ENCODE measurements around the gene FOXF1.

The FOXF1 gene

DNA sequence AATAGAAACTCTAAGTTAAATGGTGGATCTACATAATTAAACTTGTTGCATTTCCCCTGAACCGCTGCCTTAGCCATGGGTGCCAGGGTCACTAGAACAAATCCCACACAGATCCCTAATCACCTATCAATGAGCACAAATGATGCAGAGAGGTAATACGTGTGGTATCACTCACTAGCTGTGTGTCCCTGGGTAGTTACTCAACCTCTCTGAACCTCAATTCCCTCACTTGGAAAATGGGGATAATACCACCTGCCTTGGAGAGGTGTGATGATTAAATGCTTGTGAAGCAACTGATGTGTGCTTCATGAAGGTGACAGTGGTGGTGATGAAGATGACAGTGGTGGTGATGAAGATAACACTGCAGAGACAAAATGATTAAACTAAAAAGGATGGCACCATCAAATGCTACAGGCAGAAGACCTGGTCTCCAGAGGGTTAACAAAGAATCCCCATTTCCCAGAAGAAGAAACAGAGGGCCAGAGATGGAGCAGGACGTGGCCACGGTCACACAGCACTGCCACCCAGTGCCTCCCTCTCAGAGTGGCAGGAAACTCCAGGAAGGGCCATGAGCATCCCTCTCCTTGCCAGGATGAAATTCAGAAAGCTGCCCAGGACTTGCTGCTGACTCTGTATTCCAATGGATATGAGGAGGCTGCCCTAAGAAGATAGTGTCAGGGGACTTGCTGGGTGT lies 17.9 kb upstream of the FOXF1 start:
- no peak for DNase-seq (ENCODE audit: low read depth in 2 of 3, low spot score in 2 of 3)

DNA sequence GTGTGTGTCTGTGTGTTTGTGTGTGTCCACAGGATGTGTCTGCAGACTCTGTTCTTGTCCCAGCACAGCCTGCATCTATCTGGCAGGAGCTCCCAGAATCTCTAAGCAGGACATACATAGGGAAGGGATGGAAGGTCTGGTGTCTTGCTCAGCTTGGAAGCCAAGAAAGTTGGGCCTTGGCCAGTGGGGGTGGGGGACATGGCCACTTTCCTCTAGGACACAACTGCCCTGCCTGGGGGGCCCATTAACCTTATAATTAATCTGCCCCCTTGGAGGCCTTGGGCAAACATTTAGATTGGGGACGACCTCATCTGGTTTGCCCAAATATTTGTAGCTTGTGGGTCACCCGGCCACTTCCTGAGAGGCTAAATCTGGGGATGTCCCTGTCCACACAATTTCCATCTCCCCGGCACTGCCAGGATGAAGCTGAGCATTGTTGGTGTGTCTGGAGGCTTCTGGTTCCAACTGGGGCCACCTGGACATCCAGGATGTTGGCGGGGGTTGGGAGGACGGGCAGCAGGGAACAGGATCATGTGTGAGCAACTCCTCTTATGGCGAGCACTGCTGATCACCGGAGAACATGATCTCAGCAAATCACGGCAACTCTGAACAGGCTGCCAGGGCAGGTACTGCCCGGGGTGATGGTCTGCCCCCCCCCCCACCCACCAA lies 17.2 kb upstream of the FOXF1 start:
- DNase-seq (ENCODE audit: low read depth in 2 of 3, low spot score in 2 of 3) = no peak

DNA sequence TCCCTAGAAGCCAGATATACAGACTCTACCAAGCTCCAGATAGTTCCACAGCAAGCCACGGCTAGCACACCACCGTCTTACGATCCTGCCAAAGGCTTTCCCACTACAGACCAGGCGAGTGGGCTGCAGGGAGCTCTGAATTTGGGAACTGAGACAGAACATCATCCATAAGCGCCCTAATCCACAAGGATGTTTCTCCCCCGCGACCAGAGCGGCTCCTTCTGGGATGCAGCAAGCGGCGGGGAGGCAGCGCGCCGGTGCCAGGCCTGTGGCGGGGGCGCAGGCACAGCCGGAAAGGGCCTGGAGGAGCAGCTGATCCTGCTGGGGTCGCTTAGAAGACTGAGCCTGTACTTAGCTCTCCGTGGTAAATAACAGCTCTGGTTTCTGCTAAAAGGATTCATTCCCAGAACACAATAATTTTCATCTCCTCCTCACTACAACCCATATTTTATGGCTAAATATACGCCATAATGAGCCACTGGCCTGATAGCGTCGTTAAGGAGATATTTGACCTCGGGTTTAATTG lies 16.2 kb upstream of the FOXF1 start:
- DNase-seq (ENCODE audit: low read depth in 2 of 3, low spot score in 2 of 3) = no peak

DNA sequence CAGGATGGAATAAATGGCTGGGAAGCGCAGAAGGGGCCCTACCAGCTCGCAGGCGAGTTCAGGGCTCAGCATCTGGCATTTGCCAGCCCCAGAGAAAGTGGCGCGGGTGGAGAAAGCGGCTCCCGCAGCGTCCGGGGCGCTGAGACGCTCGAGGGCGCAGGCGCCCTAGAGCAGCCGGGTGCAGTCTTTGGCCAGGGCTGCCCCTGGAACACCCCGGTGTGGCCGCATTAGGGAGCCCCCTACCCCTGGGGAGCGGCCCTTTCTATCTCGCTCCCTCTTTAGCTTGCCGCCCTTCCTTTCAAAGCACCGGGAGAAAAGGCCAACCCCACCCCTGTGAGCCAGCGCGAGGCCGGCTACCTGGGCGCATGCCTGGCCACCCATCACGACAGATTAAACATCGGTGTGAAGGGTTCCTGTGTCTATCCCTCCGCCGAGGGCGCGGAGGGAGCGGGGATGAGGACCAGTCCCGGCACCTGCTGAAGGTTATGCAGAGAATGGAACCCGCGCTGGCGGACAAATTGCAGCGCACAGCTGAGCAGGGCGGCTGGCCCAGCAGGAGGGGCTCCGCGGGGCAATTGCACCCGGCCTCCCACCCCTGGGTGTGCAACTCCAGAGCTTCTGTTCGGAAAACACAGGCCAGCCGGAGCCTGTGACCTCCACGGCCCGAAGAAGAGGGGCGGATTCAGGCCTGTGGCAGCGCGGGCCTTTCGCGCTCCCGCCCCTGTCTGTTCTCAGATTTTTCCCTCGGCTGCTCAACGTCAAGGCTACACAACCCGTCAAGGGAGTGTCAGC lies 15.6 kb upstream of the FOXF1 start:
- no peak for DNase-seq (ENCODE audit: low read depth in 2 of 3, low spot score in 2 of 3)

DNA sequence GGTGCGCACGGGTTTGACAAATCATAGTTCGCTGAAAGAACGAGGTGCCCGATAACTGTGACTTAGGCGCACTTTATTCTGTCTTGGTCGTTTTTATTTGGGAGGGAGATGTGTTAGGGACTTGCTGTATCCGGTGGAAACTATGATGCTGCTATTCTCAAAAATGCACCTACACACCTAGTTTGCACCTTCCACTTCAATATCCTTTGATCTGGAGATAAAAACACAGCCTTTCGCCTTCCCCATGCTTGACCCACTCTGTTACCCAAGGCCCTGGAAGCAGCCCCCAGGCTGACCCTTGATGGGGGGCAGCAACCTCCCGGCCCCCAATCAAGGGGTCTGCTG lies 15.0 kb upstream of the FOXF1 start:
- DNase-seq (ENCODE audit: low read depth in 2 of 3, low spot score in 2 of 3) = no peak

DNA sequence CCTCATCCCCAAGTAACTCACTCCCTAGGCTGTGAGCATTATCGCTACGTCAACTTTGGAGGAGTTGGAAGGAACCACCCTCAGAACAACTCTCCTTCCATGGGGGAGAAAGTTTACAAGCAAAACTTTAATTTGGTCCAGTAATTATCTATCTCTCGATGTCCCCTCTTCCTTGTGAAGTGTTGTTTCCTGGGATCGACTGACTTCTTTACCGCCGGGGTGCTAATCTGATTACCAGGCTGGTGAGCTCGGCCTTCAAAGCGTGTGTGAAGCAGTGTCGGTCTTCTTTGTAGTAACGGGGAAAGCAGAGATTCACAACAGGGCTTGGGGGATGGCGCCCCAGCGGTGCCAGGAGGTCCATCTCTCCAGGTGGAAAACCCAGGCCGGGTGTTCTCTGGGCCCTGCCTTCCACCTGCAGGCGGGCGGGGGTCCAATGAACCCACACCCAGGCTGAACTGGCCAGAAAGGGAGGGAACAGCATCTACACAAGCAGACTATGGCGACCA lies 14.5 kb upstream of the FOXF1 start:
- no peak for DNase-seq (ENCODE audit: low read depth in 2 of 3, low spot score in 2 of 3)

DNA sequence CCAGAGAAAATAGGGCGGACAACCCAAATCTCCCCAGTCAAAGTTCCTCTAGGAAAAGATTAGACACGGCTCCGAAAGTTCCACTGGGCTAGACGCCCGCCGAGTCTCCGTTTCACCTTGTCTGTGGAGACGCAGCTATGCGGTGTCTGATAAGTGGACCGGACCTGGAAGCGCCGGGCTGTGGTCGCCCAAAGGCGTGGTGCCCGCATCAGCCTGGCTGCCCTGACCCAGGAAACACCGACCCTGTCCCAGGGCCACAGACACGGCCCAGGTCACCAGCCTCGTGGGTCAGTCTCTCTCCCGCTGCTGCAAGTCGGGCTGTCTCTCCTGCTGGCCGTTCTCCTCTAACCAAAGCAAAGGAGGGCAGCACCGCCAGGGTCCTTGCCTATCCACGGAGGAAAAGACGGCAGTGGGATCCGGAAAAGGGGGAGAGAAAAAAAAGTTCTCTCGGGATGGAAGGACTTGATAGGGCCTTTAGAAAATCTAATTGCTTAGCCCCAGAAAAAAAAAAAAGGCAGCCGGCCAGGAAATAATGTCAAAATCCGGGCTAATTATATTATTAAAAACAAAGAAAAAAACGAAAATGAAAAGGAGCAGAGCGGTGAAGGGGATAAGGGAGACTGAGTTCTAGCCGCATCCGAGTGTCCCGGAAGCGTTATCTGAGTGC lies 13.9 kb upstream of the FOXF1 start:
- DNase-seq (ENCODE audit: low read depth in 2 of 3, low spot score in 2 of 3) = no peak

DNA sequence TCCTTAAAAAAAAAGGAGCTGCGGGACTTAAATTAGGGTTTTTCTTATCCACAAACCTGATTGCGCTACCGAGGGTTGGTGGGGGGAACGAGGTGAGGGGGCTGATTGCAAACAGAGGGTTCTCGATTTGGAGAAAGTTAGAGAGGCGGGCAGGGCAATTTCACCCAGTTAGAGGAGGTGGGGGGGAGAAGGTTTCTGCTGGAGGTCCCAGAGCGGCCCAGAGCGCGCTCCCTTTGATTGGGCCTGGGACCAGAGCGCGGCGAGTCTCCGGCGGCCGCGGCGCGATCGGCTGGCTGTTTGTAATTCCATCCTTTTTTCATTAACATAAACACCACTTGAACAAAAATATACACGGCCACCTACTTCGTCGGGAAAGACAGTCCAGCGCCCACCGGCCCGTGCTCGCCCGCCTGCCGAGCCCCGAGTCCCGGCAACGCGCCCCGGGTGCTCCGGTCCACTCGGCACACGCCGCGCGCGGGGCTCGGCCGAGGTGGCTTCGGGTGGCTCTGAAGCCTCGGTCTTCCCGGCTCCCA lies 13.3 kb upstream of the FOXF1 start:
- DNase-seq (ENCODE audit: low read depth in 2 of 3, low spot score in 2 of 3) = no peak

DNA sequence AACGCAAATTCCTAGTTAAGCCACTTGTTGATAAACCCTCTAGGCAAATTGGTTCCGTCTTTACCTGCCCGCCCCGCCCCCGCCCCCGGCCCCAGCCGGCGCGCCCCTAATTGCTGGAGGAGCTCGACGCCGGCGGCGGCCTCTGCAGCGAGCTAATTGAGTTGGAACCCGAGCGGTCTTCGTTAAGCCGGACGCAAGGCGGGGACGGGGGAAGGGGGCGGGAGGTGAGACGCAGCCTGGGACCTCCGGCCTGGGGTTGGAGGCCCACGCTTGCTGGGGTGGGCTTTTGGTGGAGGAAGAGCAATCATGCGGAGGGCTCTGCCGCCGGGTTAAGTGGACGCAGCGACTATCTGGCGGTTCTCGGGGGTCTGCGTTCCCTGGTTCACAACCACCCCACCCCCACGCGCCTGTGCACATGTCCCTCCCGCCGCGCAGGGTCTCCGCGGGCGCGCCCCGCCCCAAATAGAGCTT lies 12.7 kb upstream of the FOXF1 start:
- no peak for DNase-seq (ENCODE audit: low read depth in 2 of 3, low spot score in 2 of 3)

DNA sequence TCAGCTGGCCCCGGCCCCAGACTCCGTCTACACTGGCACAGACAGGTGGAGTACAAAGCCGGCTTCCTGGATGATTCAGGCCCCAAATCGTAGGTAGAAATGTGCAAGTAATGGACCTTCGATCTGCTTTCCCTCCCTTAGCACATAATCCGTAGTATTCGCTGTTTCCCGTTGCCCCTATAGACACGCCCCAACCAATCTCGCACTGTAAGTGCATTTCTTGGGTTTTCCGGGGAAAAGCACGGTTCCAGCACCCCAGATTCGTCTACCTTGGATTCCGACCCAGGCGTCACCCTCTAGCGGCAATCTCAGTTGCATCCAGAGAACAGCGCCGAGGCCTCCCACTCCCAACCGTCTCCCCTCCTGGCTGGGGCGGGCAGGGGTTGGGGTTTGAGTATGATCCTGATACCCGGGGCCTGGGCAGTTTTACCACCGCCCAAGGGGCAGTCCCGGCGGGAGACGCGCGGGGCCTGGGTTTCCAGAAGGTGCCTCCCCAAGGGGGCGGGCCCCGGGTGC lies 12.1 kb upstream of the FOXF1 start:
- no peak for DNase-seq (ENCODE audit: low read depth in 2 of 3, low spot score in 2 of 3)

DNA sequence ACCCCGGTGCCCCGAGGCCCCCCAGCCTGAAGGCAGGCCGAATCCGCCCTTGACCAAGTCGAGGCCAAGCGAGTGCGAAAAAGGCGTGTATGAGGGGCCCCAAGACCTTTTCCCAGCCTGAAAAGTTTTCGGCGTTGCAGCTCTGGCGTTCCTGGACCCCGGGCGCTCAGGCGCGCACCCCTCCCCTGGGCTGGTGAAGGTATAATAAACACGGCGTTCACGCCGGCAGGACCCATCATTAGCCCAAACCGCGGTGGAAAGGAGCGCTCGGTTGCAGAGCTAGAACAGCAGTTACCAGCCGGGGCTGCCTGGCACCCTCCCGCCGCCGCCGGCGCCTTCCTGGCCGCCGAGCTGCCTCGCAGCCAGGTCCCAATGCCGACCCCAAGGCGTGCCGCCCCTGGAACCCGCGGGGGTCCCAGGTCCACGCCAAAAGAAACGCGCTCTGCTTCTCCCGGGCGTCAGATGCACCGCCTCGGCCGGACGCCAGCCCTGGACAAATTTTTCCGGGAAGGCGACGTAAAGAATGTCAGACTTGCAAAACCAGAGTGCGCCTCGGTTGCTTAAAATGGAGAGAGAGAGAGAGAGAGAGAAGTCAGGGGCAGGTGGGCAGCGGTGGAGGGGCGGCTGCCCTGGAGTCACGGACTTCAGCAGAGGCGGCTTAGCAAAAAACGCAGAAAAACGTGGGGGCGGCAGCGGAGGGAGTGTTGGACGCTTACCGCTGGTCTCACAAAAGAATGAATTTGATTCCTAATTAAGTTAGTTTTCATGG lies 11.5 kb upstream of the FOXF1 start:
- no peak for DNase-seq (ENCODE audit: low read depth in 2 of 3, low spot score in 2 of 3)

DNA sequence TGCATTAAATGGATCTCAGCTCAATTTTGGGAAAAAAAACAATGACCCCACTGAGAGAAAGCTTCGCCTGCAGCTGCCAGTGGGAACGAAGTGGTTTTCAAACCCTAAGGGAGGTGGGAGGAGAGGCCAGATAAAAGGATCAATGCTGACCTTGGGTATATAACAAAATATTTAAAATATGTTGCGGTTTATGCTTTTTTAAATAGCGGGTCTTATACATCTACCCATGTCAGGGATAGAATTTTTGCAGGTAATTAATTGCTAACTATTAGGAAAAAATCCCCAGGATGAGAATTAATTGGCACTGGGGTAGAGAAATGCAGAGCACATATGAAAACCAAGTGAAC lies 10.9 kb upstream of the FOXF1 start:
- DNase-seq (ENCODE audit: low read depth in 2 of 3, low spot score in 2 of 3) = no peak

DNA sequence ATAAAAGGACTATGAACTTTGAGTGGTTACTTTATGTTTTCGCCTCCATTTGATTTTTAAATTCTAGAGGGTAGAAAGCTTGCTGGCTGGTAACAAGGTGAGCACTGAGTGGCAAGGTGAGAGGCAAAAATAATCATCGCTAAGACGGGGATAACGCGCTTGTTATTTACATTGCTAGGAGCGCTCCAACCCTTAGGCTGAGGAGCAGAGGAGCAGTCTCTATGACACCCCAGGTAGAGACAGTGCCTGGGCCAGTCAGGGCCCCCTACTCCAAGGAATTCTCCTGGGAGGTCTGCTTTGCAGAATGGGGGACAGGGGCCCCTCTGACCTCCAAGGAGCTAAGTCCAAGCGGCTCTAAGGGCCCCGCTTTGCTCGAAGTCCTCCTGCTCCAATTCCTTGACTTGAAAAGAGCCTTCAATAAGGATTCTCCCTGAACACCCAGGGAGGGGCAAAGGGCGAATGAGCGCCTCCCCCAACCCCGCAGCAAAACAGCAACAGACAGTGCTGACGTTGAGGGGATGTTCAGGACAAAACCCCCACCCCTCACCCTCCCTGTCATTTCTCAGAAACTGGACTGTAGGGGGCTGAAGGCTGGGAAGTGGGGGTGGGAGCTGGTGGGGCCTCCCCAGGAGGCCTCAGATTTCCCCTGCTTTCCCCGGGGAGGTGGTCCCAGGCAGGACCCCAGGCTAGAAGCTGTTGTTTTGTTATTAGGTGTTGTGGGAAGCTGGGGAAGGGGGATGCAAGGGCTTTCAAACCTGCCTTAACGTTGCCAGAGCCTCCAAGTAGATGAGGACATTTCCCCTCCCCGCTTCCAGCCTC lies 10.2 kb upstream of the FOXF1 start:
- no peak for DNase-seq (ENCODE audit: low read depth in 2 of 3, low spot score in 2 of 3)

DNA sequence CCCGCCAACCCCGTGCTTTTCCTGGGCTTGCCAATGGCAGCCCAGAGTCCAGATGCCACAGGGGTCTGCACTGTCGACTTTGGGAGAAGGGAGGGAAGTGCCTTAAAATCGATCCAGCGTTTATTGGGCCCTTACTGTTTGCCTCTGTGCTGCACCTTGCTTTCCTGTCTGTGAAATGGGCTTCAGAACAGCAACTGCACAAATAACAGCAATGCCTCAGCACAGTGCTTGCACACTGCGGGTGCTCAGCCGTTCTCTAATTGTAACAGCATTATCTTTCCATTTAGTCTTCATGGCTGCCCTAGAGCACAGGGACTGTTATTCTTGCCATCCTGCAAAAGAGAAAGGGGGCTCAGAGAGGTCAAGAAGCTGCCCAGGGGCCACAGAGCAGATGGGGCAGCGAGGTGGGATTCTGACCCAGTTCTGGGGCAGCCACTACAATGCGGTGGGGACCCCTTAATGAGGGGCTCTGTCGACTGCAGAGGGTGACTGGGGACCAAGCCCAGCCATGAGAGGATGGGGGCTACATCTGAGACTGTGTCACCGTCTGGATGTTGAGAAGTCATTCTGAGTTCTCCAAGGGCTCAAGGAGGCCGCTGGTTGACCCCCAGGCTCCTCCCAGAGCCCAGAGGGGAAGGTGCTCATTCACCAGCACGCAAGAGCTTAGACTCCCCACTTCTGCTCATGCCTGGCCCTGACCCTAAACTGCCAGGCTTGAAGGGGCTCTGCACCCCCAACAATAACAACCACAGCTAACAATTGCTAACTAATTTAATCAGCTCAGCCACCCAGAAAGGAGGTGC lies 9.4 kb upstream of the FOXF1 start:
- DNase-seq (ENCODE audit: low read depth in 2 of 3, low spot score in 2 of 3) = no peak

DNA sequence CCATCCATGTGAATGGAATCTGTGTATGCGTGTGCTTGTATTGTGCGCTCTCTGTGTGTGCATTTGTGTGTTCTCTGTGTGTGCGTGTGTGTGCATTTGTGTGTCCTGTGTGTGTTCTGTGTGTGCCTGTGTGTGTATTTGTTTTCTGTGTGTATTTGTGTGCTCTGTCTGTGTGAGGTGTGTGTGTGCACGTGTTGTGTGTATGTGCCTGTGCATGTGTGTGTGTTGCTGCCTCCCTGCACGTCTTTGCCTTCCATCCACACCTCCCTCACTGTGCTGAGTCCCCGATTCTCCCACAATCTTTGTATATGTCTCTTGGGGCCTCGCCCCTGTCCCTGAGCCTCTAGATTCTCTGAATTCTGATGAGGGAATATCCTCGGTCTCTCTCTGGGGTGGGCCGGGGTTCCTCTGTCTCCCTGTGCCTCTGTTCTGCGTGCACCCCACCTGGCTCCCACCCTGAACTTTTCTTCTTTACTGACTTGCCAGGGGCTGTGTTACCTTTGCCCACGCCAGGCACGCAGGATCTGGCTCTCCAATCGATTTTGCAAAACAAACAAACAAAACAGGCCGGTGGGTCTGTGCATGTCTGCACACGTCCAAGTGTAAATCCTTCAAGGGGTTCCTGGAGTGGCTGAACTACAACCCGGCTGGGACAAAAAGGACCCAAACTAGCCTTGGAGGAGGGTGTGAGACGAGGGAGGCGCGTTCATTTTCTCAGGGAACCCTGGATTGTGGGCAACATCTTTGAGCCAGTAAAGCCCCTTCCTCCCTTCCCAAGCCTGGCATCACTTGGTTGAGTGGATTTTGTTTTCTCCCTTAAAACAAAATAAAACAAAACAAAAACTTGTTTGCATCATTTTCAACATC lies 8.1 kb upstream of the FOXF1 start:
- DNase-seq (ENCODE audit: low read depth in 2 of 3, low spot score in 2 of 3) = no peak

DNA sequence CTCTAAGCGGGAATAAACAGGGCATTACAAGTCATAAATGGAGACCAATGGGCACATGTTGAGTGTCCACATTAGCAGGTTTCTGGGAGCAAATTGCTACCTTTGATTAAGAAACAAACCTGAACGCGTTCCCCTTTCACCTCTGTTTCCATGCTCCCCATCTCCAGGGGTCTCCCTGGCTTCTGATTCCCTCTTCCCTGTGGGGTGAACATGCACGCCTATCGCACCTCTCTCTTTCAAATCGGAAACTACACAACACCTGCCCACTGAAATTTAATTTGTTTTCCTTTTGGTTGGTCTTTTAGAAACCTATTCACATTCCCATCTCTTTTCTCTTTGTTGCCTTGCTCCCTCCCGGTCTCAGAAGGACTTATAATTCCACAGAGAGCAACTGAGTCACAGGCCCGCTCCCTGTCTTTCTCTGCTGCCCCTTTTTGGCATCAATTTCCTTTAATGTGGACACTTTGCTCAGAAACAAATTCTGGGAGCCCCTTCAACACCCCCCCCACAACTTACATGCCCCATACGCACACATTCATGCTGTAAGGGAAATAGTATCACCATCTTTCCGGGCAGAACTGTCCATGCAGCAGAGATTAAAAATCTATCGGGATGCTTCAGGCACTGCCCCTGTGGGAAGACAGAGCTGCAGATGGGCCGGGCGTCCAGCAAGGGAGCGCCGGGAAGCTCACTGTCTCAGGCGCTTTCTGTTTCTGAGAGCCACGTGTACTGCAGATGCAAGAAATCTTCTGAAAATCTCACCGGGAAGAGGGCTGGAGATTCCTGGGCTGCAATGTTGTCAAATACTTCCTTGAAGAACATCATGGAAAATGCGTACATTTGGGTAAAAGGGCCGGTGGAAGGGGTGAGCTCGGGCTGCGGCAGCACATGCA lies 7.2 kb upstream of the FOXF1 start:
- no peak for DNase-seq (ENCODE audit: low read depth in 2 of 3, low spot score in 2 of 3)

DNA sequence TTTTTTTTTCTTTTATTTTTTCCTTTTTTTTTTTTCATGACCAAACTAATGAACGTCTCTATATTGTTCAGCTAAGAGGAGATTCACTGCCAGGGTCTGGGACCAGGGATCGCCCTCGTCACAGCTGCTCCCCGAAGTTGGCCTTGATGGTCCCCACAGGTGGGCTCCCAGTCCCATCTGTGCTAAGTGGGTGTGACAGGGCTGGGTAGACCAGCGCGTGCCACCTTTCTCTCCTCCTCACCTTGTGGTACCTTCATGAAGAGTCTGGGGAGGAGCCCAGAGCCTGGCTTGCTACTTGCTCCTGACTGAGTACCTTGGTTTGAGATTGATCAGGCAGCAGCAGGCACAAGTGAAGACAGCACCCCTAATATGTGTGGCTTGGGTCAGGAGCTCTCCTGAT lies 6.5 kb upstream of the FOXF1 start:
- DNase-seq (ENCODE audit: low read depth in 2 of 3, low spot score in 2 of 3) = no peak

All from activated CD8-positive, alpha-beta memory T cell treated with anti-CD3 and anti-CD28 coated beads for 48 hours (primary cell).